ENCODE measurements around the gene IL4R.
"Not testable (repeated sequence)": the region's sequence is repeated elsewhere in the genome, so short reads cannot be mapped to it uniquely, and the experiment has no call there.

IL4R gene

DNA sequence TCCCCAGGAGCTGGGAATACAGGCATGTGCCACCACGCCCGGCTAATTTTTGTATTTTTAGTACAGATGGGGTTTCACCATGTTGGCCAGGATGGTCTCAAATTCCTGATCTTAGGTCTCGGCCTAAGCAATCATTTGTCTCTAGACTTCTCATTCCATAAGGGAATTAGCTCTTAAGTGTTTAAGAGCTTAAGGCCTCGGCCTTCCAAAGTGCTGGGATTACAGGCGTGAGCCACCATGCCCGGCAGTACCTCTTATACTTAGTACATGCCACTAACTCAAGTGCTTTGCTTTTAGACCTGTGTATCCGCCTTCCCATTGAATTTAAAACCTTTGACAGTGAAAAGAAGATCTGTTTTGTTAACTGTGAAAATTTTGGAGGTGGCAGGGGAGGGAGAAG lies 71.6 kb downstream of the IL4R start:
- DNase-seq = no peak

DNA sequence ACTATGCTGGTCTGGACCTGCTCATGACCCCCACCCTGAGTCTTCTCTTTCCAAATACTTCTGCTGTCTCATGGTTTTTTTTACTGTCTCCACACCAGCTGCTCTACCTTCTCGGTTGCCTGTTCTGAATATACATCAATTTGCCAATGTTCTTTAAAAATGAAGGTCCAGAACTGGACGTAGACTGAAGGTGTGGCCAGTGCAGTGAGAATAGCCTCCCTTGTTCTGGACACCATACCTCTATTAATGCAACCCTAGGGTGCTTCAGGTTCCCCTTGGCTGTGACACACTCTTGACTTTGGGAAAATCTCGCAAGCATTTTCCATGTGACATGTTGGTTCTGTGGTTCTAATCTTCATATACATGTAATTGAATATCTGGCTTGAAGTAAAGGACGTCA lies 72.9 kb downstream of the IL4R start:
- DNase-seq = no peak

- DNase-seq = no peak
Measured at GRCh38 chr16:27387724-27388123, 74.0 kb downstream of the IL4R start.

GRCh38 chr16:27389272-27389961 lies 75.6 kb downstream of the IL4R start:
- DNase-seq = no peak

DNA sequence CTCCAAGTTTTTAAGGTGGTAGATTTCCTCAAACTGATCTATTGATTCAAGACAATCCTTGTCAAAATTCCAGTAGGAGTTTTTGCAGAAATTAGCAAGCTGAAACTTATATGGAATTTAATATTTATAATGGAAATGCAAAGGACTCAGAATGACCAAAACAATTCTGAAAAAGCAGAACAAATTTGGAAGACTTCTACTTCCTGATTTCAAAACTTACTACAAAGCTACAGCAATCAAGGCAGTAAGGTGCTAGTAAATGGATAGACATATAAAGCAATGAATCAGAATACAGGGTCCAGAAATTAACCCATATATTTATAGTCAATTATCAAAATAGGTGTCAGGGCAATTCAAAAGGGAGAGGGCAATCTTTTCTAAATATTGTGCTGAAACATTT lies 76.4 kb downstream of the IL4R start:
- no peak for DNase-seq

- no peak for DNase-seq
Measured at GRCh38 chr16:27392671-27393070, 78.9 kb downstream of the IL4R start.

DNA sequence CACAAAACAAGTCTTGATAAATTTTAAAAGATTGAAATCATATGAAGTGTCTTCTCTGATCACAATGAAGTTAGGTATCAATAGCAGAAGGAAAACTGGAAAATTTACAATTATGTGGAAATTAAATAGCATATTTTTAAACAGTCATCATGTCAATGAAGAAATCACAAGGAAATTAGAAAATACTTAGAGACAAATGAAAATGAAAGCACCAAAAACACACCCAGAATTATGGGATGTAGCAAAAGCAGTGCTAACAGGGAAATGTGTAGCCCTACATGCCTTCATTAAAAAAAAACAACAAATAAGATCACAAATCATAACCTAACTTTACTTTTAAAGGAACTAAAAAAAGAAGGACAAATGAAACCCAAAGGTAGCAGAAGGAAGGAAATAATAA lies 80.7 kb downstream of the IL4R start:
- no peak for DNase-seq

- not testable (repeated sequence) for DNase-seq
Measured at GRCh38 chr16:27398341-27398893, 84.6 kb downstream of the IL4R start.

GRCh38 chr16:27398894-27399853 lies 85.4 kb downstream of the IL4R start:
- DNase-seq = no peak

GRCh38 chr16:27399969-27400368 lies 86.2 kb downstream of the IL4R start:
- no peak for DNase-seq

- DNase-seq = no peak
Measured at GRCh38 chr16:27400751-27401620, 87.2 kb downstream of the IL4R start.

DNA sequence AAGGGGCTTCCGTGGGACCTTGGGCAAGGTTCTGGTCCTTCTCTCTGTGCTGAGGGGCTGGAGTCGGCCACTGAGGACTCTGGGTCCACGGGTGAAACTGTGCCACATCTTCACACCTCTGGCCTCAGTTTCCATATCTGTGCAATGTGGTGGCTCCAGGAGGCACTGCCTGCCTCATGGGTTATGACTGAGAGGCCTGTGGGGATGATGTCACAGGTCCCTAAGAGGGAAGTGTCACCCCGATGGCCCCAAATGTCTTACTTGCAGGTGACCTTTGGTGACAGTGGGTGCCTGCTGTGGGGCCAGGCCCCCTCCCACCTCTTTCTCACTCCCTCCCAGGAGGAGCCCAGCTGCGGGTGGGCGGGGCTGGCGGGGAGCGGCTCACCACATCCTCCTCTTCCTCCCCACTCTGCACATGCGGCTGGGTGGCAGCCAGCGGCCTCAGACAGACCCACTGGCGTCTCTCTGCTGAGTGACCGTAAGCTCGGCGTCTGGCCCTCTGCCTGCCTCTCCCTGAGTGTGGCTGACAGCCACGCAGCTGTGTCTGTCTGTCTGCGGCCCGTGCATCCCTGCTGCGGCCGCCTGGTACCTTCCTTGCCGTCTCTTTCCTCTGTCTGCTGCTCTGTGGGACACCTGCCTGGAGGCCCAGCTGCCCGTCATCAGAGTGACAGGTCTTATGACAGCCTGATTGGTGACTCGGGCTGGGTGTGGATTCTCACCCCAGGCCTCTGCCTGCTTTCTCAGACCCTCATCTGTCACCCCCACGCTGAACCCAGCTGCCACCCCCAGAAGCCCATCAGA lies 88.2 kb downstream of the IL4R start, which contains the start of gene IL21R:
Gene IL21R (plus strand): TSS at position 407 of the 801 bp plus-strand sequence. CDS start 27,898 bp downstream, outside the sequence.
- DNase-seq = no peak

DNA sequence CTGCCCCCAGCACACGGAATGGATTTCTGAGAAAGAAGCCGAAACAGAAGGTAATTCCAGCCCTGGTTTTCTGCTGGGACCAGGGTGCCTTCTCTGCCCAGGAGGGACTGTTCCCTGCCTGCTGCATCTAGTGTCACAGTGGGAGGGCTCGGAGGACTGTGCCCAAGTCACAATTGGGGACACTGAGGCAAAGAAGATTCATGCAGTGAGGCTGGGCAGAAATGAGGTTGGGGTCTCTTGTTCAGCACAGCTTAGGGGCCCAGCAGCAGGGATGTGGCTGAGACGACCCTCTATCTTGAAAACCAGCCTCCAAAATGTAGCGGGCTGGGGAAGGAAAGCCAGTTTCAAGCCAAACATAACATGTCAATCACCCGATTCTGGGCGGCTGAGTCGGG lies 88.8 kb downstream of the IL4R start:
- no peak for DNase-seq

DNA sequence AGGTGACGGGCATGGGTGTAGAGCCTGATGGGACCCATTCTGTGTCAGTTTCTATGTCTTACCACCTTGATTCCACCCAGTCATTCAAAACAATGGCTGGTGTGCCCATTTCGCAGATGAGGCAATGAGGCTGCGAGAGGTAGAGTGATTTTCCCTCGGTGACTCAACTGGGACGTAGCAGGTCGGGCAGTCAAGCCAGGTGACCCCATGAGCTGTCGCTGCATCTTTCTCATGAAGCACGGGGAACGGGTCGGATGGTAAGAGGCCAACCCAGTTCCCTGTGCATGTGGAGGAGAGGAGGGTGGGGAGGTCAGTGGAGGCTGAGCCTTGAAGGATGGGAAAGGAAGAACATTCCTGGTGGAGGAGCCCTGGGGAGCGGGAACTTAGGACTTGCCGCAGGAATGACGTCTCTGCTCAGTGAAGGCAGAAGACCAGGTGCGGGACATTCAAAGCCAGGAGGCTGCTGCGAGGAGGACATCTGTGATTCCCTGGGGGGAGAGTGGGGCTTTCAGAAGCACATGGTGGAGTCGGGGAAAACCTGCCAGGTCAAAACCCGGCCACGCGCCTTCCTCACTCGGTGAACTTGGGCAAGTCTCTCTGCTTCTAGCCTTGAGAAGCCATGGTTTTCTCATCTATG lies 89.3 kb downstream of the IL4R start:
- no peak for DNase-seq

DNA sequence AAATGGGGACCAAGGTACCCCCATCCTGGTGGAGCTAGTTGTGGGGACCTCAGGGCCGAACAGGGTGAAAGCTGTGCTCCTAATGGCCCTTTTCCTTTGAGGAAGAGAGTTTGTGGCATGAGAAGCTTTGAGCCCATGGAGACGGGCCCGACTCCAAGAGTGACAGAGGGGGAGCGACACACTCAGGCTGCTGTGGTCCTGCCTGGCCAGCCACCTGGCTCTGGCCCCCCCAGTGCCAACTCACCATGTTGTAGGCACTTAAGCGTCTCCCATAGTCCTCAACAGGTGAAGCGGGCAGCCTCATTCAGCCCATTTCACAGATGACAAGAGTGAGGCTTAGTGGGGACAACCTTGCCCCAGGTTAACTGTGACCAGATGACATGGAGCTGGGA lies 89.8 kb downstream of the IL4R start:
- no peak for DNase-seq

GRCh38 chr16:27404163-27404823 lies 90.5 kb downstream of the IL4R start:
- no peak for DNase-seq

DNA sequence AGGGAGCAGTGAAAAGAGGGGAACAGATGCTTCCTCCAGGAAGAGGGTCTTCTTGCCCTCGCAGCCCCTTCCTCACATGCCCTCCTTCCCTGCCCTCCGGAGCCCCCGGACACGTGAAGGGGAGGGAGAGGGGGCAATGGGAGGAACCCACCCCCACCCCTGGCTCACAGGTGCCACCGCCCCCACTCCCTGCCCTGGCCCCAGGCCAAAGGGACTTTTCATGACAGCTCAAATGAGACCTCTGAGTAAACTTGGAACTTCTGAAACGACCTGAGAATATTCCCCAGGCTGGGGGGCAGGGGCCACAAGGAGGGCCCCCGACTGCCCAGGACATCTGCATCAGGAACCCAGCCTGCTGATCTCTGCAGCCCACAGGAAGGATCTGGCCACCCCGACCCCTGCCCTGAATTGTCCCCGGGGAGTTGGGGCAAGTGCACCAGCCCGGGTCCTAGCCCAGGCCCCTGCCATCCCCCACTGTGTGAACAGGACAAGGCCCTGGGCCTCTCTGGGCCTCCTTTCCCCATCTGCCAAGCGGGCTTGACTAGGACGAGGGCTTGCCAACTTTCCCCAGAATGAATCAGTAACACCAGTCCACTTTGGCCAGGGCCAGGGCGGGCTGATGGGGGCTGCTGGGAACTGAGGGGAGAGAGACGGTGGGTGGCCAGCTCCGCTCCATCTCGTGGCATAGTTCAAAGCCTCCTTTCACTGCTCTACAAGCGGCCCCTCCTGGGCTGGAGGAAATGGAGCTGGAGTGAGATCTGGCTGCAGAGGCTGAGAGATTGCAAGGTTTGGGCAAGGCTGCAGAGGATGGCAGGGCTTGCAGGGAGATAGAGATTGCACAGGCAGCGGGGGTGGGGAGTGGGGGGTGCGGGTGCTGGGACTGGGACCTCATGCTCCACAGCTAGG lies 92.0 kb downstream of the IL4R start:
- DNase-seq = no peak

DNA sequence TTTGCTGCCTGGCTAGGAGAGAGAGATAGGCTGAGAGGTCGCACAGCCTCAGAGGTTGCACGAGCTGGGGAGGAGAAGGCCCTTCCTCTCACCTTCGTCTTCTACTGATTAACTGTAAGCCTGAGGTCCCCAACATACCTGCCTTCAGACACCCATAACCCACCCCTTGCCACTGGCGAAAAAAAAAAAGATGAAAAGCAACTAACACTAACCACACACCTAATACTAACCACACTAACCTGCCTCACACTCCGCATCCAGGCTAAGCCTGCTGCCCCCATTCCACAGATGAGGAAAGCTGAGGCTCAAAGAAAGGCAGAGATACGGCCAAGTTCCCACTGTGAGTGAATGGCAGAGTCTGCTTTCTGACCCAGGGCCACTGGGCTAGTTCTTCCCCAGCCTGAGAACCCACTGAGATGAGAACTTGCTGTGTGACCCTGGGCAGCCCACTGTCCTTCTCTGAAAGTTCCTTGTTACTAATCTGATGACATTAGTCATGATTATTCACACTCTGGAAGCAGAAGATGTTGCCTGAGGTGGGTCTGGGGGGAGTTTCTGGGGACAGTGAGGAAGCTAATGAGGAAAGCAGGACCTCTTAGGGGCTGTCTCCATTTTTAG lies 92.8 kb downstream of the IL4R start:
- no peak for DNase-seq

DNA sequence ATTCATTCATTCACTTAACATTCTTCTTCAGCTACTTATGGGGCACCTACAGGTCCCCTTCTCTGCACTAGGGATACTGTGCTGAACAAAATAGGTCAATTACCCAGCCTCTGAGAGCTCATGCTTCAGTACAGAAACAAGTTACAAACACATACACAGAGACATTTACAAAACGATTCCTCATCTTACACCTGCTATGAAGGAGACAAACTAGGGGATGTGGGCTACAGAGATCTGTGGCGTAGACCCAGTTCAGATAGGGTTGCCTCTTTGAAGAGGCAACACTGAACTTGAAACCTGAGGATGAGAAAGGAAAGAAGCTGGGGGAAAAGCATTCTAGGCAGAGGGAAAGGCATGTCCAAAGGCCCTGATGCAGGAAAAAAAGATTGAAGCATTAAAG lies 93.4 kb downstream of the IL4R start:
- DNase-seq = no peak
